ENCODE measurements around the gene MSI2. TPM values are rescaled to one million over a fixed set of nuclear protein-coding genes. Genes with fewer than 3 reads are reported as not detected.

MSI2 gene
- total and polyA plus RNA-seq, 9 of the 15 experiments (the other 6 are each of a cell fraction or from before 2014, with no cell fraction given), result 4.6 to 61.8 (median 42.4) TPM

- TF ChIP-seq NR0B1 (IDR thresholded peaks at IDR 0.05; ENCODE audit: partially characterized antibody) (no peak), FOXJ3 (CRISPR knock-in tag; IDR thresholded peaks at IDR 0.05) (no peak), ZNF124 (CRISPR knock-in tag; IDR thresholded peaks at IDR 0.05) (no peak), ZBTB26 (CRISPR knock-in tag; IDR thresholded peaks at IDR 0.05) (no peak), RNF2 (IDR thresholded peaks at IDR 0.05) (0 out of 2 replicates have a peak, but pooled peaks have one; percentile 25), HDGF (IDR thresholded peaks at IDR 0.05) (0 out of 2 replicates have a peak, but pooled peaks have one; percentile 39), MYBL2 (IDR thresholded peaks at IDR 0.05; ENCODE audit: low read depth) (no peak), MYBL2 (CRISPR knock-in tag; IDR thresholded peaks at IDR 0.05; ENCODE audit: borderline replicate concordance) (no peak), TBP (optimal IDR thresholded peaks at IDR 0.05; ENCODE audit: low read depth, low read length) (peak; percentile 22), CBX3 (IDR thresholded peaks at IDR 0.05; ENCODE audit: borderline replicate concordance in 1 of 2, low read length in 2 of 2) (peak in 1 of 2 experiments; percentile 15; a peak in 1 of 3 replicates), GATAD2B (IDR thresholded peaks at IDR 0.05; ENCODE audit: borderline replicate concordance) (peak; percentile 26; the same call in 1 of the 2 replicates), CTBP1 (IDR thresholded peaks at IDR 0.05; ENCODE audit: borderline replicate concordance) (peak; percentile 69; the same call in 1 of the 2 replicates), TEAD4 (IDR thresholded peaks at IDR 0.05; ENCODE audit: low read length) (peak; percentile 76), TEAD4 (CRISPR knock-in tag; IDR thresholded peaks at IDR 0.05; ENCODE audit: borderline replicate concordance) (no peak), KDM4B (IDR thresholded peaks at IDR 0.05; ENCODE audit: borderline replicate concordance in 2 of 2, low read depth in 1 of 2) (0 out of 4 replicates have a peak, but pooled peaks of 1 of the 2 experiments have one; percentile 53), ZFP36 (IDR thresholded peaks at IDR 0.05; ENCODE audit: low read depth, low read length, partially characterized antibody) (peak; percentile 20), HCFC1 (IDR thresholded peaks at IDR 0.05; ENCODE audit: low read depth, low read length) (peak; percentile 38; the same call in 1 of the 2 replicates), ZBTB17 (CRISPR knock-in tag; IDR thresholded peaks at IDR 0.05) (no peak), ATF1 (CRISPR knock-in tag; IDR thresholded peaks at IDR 0.05) (no peak), ATF1 (tag; IDR thresholded peaks at IDR 0.05) (0 out of 2 replicates have a peak, but pooled peaks have one; percentile 29), EP300 (IDR thresholded peaks at IDR 0.05; ENCODE audit: low read length) (0 out of 2 replicates have a peak, but pooled peaks have one; percentile 27), ZNF766 (CRISPR knock-in tag; conservative IDR thresholded peaks at IDR 0.05) (peak; percentile 41; the same call in 1 of the 2 replicates), GATA2 (CRISPR knock-in tag; IDR thresholded peaks at IDR 0.05) (no peak), PHF8 (IDR thresholded peaks at IDR 0.05; ENCODE audit: borderline replicate concordance, low read length) (no peak), MYC (IDR thresholded peaks at IDR 0.05; ENCODE audit: low read depth, low read length) (peak; percentile 34; the same call in 1 of the 2 replicates), MYC (CRISPR knock-in tag; IDR thresholded peaks at IDR 0.05; ENCODE audit: borderline replicate concordance, low read depth) (no peak), ZNF347 (CRISPR knock-in tag; IDR thresholded peaks at IDR 0.05; ENCODE audit: low read depth) (no peak), KLF16 (IDR thresholded peaks at IDR 0.05) (peak; percentile 75; the same call in 1 of the 2 replicates), BHLHE40 (IDR thresholded peaks at IDR 0.05; ENCODE audit: low read length) (peak; percentile 14; the same call in 1 of the 2 replicates), ARID2 (IDR thresholded peaks at IDR 0.05) (peak; percentile 66; the same call in 1 of the 2 replicates)
Observed at GRCh38 chr17:57243171-57243622, 13.1 kb upstream of the MSI2 start (continued).

All from K562 (cell line).